GM19240 (cell line): Measurements from ENCODE around the gene MACROD2.
"Not testable (repeated sequence)": the region's sequence is repeated elsewhere in the genome, so short reads cannot be mapped to it uniquely, and the experiment has no call there.

Experiments used
- DNase-seq: peaks from one replicate; pipeline ENCODE4 v3.0.0; 2011; ENCODE audit warnings: low spot score; ENCODE audit not compliant: insufficient read length

Gene MACROD2

DNA sequence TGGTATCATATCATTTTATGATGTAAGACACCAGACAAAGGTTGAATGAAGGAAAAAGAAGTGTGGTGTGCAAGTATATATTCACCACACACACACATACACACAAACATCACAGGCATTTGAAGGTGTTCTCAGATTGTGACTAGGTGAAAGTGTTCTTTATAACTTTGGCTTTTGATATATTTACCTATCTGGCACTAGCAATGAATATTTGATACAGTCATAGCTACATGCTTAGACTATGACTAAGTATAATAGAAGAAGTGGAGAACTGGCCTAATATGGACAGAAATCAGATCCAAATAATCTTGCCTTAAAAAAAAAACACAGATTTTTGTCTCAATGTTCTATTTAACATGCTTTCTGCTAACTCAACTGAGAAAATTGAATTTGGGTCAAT is 1768.0 kb downstream of the MACROD2 start:
- DNase-seq = no peak

DNA sequence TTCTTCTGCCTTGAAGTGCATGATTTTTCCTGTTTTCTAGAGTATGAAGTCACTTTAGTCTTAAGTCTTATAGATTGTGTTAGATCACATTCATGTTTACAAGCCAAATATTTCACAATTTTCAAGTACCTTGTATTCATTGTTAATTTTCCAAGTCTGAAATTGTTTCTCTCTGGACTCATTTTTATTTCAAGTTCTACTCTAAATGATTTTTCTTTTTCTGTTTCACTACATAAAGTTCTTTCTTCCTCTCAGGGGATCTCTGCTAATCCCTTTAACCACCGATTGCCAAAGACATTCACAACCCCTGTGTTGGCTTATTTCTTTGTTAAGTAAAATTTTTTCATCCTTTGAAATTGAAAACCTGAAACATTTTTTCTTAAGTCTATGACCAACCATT is 1772.3 kb downstream of the MACROD2 start:
- no peak for DNase-seq

DNA sequence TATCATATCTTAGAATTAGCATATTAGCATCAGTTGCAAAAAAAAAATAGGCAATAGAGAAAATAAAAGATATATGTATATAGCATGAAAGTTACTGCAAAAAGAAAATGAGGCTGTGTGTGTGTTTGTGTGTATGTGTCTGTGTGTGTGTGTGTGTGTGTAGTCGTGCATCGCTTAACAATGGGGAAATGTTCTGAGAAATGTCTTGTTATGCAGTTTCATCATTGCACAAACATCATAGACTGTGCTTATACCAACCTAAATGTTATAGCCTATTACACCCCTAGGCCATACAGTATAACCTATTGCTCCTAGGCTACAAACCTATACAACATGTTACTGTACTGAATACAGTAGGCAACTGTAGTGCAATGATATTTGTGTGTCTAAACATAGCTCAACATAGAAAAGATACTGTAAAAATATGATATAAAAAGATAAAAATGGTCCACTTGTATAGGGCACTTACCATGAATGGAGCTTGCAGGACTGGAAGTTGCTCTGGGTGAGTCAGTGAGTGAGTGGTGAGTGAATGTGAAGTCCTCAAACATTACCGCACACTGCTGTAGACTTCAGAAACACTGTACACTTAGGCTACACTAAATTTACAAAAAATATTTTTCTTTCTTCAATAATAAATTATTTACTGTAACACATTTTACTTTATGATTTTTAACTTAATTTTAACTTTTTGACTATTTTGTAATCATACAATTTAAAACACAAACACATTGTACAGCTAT is 1772.9 kb downstream of the MACROD2 start:
- DNase-seq = no peak

DNA sequence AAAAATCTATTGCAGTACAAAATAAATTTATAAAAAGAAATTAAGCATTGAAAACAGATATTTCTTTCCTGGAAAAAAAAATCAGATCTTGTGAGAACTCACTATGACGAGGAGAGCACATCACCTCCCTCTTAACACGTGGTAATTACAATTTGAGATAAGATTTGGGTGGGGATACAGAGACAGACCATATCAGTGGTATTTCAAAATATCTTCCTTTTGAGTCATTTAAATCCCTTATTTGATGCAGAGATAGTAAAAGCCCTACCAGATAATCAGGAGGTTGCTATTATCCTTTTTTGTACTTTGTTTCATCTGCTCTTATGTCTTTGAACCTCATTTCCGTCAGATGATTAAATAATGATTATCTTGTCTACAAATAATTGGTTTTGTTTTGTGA is 1777.5 kb downstream of the MACROD2 start:
- DNase-seq = no peak

DNA sequence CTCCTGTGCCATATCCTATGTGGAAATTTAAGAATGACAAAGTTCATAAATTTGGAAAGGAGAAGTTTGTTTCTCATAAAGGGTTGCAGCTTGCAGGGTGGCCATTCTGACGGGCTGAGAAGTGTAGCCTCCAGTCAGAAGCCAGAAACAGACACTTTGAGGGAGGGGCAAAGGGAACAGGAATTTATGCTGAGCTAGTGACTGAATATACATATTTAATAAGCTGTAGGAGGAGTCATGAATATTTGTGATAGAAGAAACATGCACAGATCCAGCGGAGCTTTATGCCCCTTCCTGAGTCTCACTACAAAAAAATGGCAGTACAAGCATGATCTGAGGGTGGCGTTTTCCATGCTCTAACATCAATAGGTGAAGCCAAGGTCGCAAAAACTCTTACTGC is 1779.6 kb downstream of the MACROD2 start:
- no peak for DNase-seq

DNA sequence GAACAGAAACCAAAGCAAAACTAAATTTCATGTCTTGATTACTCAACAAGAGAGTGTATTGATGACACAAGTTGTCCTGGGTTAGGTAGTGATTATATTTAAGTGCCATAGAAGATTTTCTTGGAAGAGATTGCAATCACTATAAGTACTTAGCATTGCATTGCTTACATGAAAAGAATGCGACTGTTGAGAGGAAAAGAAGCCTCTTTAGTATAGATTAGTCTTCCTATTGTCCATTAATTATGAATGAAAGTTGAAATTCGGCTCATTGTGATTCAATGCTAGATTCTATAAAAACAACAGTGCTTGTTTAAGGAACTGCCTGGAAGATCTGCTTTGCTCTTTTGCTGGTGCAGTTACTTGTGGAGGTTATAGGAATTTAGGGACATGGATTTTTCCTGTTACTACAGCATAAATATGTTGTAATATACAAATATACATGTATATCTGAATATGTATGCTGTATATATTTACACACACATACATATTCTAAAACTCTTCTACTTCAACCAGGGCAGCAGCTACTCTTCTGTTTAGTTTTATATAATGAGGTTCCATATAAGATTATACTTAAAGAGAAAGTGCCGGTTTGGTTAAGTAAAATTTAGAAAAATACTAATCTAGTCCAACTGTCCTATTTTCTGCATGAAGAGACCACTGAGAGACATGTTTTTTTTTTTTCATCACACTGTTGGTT is 1781.6 kb downstream of the MACROD2 start:
- DNase-seq = no peak

DNA sequence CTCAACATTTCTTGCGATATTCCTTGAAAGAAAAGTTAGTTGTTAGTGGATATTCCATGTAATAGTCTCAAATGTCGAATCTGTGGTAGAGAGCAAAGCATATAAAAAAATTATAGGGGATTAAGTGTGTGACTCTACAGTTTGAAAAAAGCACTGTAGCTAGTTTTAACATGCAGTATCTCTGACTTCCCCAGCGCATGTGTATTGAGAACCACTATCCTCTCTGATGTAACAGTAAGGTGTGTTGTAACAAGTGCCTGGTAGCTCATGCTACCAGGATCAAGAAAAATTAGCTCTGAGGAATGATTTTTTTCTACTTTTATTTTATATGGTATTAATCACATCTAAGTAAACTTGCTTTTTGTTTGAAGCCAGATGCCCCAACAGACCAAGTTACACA is 1788.7 kb downstream of the MACROD2 start:
- no peak for DNase-seq

DNA sequence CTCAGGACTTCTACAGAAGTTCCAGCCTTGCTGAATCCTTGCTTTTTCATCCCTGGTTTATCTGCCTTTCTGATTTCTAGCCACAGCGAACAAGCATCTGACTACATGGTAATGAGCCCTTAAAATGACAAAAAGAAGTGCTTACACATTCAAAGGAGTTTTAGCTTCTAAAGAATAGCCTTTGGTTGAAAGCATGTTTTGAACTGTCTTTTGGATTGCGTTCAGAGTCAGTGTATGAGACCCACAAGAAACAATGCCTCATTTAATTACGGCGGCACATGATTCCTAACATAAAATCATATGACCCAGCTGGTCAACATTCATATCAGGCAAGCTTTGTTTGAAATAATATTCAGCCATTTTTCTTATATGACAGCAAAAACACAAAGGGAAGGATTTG is 1793.8 kb downstream of the MACROD2 start:
- DNase-seq = no peak

DNA sequence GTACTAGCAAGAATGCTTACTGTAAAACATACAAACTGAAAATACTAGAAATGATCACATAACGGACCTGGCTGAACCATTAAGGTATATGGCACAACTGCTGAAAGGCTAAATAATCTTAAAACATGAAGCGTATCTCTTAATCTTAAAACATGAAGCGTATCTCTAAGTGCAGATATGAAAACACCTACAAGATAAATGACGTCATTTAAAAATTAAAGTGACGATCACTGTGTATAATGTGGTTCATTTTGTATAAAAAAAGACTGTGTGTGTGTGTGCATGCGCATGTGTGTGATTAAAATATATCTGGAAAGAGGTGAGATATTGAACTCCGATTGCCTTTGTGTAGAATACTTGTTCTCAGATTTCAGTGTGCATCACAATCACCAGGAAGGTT is 1797.5 kb downstream of the MACROD2 start:
- DNase-seq = no peak

DNA sequence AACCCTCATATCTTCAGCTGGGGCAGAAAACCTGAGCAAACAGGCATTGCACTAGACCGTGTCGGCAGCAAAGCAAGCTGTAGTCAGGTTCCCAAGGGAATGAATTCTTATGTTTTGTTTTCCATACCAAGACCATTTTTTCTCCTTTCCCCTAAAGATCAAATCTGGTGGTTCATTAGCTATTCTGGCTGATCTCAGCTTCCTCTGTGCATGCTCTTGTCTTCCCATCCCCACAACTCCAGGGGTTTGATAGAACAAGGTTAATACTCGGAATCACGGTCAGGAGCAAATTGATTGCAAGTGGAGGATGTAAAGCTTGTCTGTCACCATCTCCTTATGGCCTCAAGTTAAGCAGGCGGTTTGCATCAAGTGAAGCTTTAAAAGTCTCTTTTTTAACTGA is 1799.1 kb downstream of the MACROD2 start:
- no peak for DNase-seq

DNA sequence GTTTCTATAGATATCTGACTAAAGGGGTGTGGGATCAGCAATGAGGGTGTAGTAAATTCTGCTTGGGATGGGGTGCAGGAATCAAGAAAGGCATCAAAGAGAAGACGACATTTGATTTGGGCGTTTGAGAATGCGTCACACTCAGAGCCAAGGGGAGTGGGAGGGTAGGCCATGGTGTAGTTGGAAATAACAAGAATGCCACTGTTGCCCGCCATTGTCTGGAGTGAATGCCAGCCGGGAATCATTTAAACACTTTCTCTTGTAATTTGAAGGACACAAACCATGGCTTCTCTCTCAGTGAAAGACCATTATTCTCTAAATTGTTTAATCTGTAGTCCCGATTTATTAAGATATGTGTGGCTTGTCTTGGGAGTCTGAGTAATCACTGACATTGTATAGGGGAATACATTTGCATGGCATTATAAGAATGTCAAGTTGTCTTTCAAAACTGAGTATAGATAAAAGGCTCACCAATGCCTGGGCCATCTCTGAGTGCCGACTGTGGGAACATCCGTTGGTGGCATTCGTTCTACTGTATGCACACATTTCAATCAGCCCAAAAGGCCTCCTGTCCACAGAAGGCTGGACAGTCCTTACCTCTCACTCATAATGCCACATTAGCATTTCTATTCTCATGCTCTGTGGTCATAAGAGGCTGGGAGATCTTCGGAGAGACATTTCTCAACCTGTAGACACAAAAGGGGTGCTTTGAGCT is 1800.1 kb downstream of the MACROD2 start:
- no peak for DNase-seq

DNA sequence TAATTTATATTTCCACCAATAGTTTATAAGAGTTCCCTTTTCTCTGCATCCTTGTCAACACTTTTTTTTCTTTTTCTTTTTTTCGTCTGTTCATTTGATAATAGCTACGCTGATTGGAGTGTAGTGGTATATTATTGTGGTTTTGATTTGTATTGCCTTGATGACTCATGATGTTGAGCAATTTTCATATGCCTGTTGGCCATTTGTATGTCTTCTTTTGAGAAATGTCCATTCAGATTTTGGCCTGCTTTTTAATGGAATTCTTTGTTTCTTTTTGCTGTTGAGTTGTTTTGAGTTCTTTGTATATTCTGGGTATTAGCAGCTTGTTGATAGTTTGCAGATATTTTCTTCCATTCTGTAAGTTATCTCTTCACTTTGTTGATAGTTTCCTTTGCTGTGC is 1804.6 kb downstream of the MACROD2 start:
- no peak for DNase-seq

DNA sequence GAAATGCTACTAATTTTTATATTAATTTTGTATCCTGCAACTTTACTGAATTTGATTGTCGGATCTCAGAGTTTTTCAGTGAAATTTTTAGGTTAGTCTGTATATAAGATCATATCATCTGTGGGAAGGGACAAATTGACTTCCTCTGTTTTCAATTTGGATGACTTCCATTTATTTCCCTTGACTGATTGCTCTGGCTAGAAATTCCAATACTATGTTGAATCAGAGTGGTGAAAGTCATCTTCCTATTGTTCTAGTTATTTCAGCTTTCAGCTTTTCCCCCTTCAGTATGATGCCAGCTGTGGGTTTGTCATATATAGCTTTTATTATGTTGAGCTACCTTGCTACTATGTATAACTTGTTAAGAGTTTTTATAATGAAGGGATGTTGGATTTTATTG is 1806.7 kb downstream of the MACROD2 start:
- DNase-seq = no peak

DNA sequence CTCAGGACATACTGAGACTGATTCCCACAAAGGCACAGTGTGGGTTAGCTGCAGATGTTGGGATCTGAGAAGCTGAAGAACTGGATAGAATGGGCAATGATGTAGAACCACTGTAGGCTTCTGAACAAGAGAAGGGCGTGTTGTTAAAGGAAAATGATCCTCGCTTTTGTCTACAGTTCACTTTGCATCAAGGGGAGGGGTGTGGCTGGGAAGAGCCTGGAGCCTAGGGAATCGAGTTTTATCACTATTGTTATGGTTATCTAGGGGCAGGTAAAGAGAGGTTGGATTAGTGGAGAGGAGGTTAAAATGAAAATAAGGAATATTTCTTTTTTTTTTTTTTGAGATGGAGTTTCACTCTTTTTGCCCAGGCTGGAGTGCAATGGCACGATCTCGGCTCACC is 1809.8 kb downstream of the MACROD2 start:
- no peak for DNase-seq

DNA sequence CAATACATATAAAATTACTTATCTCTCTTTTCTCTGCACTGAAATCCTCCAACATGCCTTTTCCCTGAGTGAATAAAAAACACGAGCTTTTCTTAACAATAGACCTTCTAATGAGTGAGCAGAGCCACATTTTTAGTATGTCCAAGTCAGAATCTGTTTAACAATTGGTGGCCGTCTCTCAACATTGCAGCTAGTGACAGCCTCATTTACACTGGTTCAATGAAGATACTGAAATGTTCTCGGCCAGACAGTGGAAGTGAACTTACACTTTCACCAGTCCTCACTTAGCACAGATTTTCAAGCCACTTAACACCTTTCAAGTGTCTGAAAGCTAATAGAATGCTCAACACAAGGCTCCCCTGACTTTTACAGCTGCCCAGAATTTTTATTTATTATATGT is 1810.8 kb downstream of the MACROD2 start:
- no peak for DNase-seq

DNA sequence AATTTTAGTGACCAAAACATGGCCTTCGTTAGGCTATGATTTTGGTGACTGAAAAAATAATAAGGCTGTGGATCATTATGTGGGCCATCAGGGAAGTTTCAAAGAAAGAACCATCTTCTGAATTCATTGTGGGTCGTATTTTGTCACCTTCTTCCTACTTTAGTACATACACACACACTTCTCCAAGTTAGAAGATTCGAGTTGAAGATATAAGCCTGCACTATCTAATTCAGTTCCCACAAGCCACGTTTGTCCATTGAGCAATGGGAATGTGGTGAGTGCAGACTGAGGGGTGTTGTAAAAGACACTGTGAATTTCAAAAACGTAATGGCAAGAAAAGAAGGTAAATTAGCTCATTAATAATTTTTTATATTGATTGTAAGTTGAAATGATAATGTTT is 1812.0 kb downstream of the MACROD2 start:
- no peak for DNase-seq

DNA sequence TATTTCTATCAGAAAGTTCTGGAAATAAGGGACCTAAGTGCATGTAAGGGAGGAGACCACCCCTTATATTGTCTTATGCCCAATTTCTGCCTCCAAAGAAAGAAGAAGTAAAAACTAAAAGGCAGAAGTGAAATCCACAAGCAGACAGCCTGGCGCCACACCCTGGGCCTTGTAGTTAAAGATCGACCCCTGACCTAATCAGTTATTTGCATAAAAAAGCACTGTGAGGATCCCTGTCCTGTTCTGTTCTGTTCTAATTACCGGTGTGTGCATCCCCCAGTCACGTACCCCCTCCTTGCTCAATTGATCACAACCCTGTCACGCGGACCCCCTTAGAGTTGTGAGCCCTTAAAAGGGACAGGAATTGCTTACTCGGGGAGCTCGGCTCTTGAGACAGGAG is 1812.5 kb downstream of the MACROD2 start:
- DNase-seq = not testable (repeated sequence)

DNA sequence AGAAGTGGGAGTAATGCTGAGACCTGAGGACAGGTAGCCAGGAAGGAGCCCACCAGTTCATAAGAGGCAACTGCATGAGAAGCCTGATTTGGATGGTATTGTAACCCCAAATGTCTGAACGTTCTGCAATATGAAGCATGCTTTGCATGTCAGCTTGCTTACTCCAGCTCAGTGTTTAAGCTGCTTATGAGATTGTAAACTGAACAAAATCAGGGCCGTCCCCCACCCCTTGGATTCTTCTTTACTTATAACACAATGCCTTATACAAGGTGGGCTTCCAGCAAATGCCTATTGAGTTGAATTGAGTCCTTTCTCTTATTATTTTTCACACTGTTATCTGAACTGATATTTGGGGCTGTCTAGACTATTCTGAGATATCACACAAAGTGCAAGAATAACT is 1816.6 kb downstream of the MACROD2 start:
- DNase-seq = no peak

DNA sequence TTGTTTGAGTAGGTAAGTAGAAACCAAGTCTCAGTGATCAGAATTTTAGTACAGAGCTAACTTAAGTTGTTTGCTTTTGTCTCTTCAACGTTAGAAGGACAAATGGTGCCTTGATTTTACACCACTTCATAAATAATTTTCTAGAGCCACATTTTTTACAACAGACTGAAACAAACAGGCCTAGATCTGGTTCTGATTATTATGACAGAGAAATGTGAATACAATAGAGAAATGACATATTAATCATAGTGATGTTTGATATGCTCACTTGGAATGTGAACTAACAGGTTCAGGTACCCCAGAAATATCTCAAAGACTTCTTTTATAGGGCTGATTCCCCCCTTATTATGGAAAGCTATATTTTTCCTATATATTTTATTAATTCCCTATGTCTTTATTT is 1817.4 kb downstream of the MACROD2 start:
- no peak for DNase-seq

DNA sequence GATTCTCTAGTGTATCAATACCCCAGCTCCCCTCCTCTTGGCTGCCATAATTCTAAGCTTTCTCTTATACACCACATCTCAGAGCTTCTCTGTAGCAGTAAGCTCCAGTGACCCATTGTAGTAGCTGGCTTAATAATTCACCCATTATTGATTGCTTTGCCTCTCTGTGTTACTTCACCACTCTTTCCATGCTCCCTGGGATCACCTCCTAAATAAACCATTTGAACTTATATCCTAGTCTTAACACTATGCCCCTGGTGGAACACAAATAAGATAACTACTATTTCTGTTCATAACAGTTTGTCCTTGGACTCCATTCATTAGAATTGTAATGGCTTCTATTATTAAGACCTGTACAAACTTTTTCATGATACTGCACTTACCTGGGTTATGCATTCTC is 1819.0 kb downstream of the MACROD2 start:
- no peak for DNase-seq

DNA sequence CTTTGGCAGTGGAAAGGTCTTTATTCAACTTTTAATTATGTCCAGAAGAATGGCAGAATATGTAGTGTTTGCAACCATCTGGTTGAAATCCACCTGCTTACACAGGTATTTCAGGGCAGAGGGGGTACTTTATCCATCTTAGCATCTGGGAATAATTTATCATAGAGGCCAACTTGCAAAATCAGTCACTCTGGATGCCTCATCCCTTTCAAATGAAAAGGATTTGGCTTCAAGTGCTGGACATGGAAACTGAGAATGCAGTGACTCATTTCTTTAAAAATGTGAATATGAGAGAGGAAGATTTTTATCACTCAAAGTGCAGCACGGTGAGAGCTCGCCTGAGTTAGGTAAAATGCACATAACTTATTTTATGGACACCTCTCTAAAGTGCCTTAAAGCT is 1819.6 kb downstream of the MACROD2 start:
- DNase-seq = no peak

DNA sequence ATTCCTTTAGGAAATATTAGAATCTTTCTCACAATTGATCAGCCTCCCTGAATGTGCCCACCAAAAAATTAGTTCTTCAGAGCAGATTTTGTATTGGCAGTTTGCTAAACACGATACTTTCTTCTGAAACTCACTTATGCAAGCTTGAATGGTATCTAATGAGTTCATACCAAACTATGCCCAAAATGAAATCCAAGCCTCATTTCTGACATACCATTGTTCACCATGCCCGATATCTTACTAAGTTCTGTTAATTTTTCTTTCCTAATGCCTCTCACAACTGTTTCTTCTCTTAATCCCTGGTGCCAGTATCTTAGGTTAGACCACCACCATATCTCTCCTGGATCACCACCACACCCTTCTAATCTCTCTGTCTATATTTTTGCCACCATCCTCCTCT is 1822.0 kb downstream of the MACROD2 start:
- no peak for DNase-seq

DNA sequence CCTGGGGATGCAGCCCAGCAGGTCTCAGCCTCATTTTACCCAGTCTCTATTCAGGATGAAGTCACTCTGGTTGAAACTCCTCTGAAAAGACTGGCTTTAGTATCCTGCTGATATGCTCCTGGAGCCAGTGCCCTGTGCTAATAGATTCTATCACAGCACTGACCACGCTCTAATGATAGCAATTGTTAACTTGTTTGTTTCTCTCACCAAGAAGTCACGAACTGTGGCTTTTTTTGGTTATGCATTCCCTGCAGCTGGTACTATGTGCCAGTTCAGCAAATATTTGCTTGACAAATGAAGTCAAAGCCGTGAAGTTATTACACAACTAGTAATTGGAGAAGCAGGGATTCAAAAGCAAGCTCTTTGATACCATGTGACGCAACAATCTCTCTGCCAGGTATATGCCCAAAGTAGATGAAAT is 1823.3 kb downstream of the MACROD2 start:
- no peak for DNase-seq
